Caco-2 (cell line): ENCODE measurements around the gene IDH3B. TPM values are rescaled to one million over a fixed set of nuclear protein-coding genes. Genes with fewer than 3 reads are reported as not detected.

ENCODE experiments used
- BruUV-seq: library from RNA; stranded (reverse); fragments of 400-500 nt; replicated peaks from 2 replicates; lab custom pipeline; 2021; lab: Mats Ljungman, UMichigan
- CTCF ChIA-PET: fragments of 300-600 bp; sonication (Branson Sonifier 250); formaldehyde crosslinking; loops from one replicate; lab custom pipeline; 2022; ENCODE audit warnings: antibody characterized with exemption; lab: Charles Lee
- POLR2A ChIA-PET: fragments of 300-600 bp; sonication (Branson Sonifier 250); formaldehyde crosslinking; loops from one replicate; lab custom pipeline; 2022; ENCODE audit warnings: antibody characterized with exemption; lab: Charles Lee
- DNase-seq, 2 experiments: peaks; one replicate each; pipeline versions ENCODE4 v3.0.0 to v3.0.0-alpha.2; 2020 to 2022
- H3K27me3 ChIP-seq: replicated peaks from 2 replicates; pipeline ENCODE4 v1.6.0; 2011; ENCODE audit warnings: low read length; ENCODE audit not compliant: control insufficient read depth, insufficient read depth
- H3K36me3 ChIP-seq: 2 replicates; pipeline ENCODE4 v1.5.1; 2011; ENCODE audit warnings: low read length; ENCODE audit not compliant: control insufficient read depth, insufficient read depth
- H3K4me1 ChIP-seq: fragments of 250-450 bp; sonication (Bioruptor Pico); 2 replicates; pipeline ENCODE4 v1.5.1; 2020; ENCODE audit warnings: mild to moderate bottlenecking
- H3K4me3 ChIP-seq: 2 replicates; pipeline ENCODE4 v1.5.1; 2011; ENCODE audit warnings: low read depth, mild to moderate bottlenecking, control low read depth, low read length
- H3K9me3 ChIP-seq: fragments of 250-450 bp; sonication (Bioruptor Pico); 2 replicates; pipeline ENCODE4 v1.5.1; 2020; ENCODE audit warnings: mild to moderate bottlenecking, moderate library complexity
- H3K27ac Mint-ChIP-seq: one replicate; pipeline ENCODE4 v1.8.0; 2022; ENCODE audit warnings: mixed read lengths; ENCODE audit not compliant: unreplicated experiment
- H3K27me3 Mint-ChIP-seq: one replicate; pipeline ENCODE4 v1.8.0; 2022; ENCODE audit warnings: mixed read lengths; ENCODE audit not compliant: insufficient read depth, unreplicated experiment
- H3K36me3 Mint-ChIP-seq: one replicate; pipeline ENCODE4 v1.8.0; 2022; ENCODE audit warnings: mild to moderate bottlenecking, mixed read lengths; ENCODE audit not compliant: insufficient read depth, unreplicated experiment
- H3K4me1 Mint-ChIP-seq: one replicate; pipeline ENCODE4 v1.8.0; 2022; ENCODE audit warnings: low read depth, mixed read lengths; ENCODE audit not compliant: unreplicated experiment
- H3K4me3 Mint-ChIP-seq: one replicate; pipeline ENCODE4 v1.8.0; 2022; ENCODE audit warnings: mild to moderate bottlenecking, moderate library complexity, mixed read lengths; ENCODE audit not compliant: unreplicated experiment
- H3K9me3 Mint-ChIP-seq: one replicate; pipeline ENCODE4 v1.8.0; 2022; ENCODE audit warnings: mixed read lengths; ENCODE audit not compliant: unreplicated experiment
- CTCF ChIP-seq, 2 experiments: fragments of 200-600 bp in 1 of 2; IDR thresholded peaks; 1 replicate in 1 of 2; 2 replicates in 1 of 2; pipeline versions ENCODE4 v1.5.1 to v1.8.0; 2011 to 2022; ENCODE audit warnings: antibody characterized with exemption in 1 of 2, control low read depth in 1 of 2, inconsistent platforms in 1 of 2, low read depth in 1 of 2, low read length in 1 of 2, mild to moderate bottlenecking in 1 of 2, moderate library complexity in 1 of 2; ENCODE audit not compliant: insufficient read depth in 1 of 2, severe bottlenecking in 1 of 2, unreplicated experiment in 1 of 2
- intact Hi-C: fragments of 100-400 bp; cut with micrococcal nuclease; formaldehyde crosslinking; loops from one replicate; pipeline ENCODE4 v1.10.0; 2022; ENCODE audit not compliant: unreplicated experiment
- total RNA-seq: library from RNA; stranded (reverse); gene quantifications from 2 replicates; pipeline ENCODE4 v1.2.3, GENCODE V29; 2022

Gene IDH3B
- total RNA-seq, 1 experiment from 2014 or later = 137 TPM

GRCh38 chr20:2703716-2704475 is 39.9 kb upstream of the IDH3B start:
- TF ChIP-seq CTCF (IDR thresholded peaks at IDR 0.05; ENCODE audit: insufficient read depth in 1 of 2, low read depth in 1 of 2, low read length in 1 of 2, severe bottlenecking in 1 of 2, unreplicated experiment in 1 of 2) = no peak
- intact Hi-C loops = no loop called here
- no peaks in the 10 kb centered on the region for H3K36me3 ChIP-seq
- ChIA-PET POLR2A (no interaction called here), CTCF (no interaction called here)
- no TSS peak for BruUV-seq
- no peaks in the 10 kb centered on the region for H3K9me3 Mint-ChIP-seq
- H3K4me3 Mint-ChIP-seq = no peak overlapping the region
- no peaks in the 10 kb centered on the region for H3K9me3 ChIP-seq
- DNase-seq = no peak
- no peaks in the 10 kb centered on the region for H3K27me3 ChIP-seq
- H3K36me3 Mint-ChIP-seq = peaks cover 7% of the 10 kb centered on the region
- no peak overlapping the region for H3K4me3 ChIP-seq
- no peaks in the 10 kb centered on the region for H3K4me1 Mint-ChIP-seq
- H3K27ac Mint-ChIP-seq = no peak overlapping the region
- no peaks in the 10 kb centered on the region for H3K27me3 Mint-ChIP-seq
- no peaks in the 10 kb centered on the region for H3K4me1 ChIP-seq

DNA sequence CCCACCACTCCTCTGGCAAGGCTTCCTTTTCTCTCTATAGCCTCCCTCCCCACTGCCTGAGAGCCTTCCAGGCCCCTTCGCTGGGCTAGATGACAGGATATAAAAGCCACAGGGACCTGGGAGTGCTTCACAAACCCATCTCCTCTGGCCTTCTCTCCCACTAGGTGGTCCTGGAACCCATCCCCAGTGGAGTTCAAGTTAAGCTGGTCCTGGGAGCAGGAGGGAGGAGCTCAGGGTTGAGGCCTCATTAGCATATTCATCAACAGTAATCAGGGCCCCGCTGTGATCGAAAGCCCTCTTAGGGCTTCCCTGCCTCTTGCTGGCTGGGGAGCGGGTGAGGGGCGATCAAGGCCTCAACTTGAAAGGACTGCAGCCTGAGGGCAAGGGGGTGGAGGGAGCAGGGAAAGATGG is 37.7 kb upstream of the IDH3B start:
- H3K36me3 Mint-ChIP-seq = no peaks in the 10 kb centered on the region
- H3K4me1 Mint-ChIP-seq = no peaks in the 10 kb centered on the region
- no peak for DNase-seq
- no TSS peak for BruUV-seq
- Histone ChIP-seq H3K36me3 (no peaks in the 10 kb centered on the region), H3K27me3 (no peaks in the 10 kb centered on the region), H3K4me1 (no peaks in the 10 kb centered on the region), H3K9me3 (no peaks in the 10 kb centered on the region), H3K4me3 (no peak overlapping the region)
- no peak overlapping the region for H3K27ac Mint-ChIP-seq
- intact Hi-C loops = no loop called here
- no peak overlapping the region for H3K4me3 Mint-ChIP-seq
- peaks cover 4% of the 10 kb centered on the region for H3K27me3 Mint-ChIP-seq
- ChIA-PET CTCF (no interaction called here), POLR2A (no interaction called here)
- H3K9me3 Mint-ChIP-seq = no peaks in the 10 kb centered on the region
- TF ChIP-seq CTCF (IDR thresholded peaks at IDR 0.05; ENCODE audit: insufficient read depth in 1 of 2, low read depth in 1 of 2, low read length in 1 of 2, severe bottlenecking in 1 of 2, unreplicated experiment in 1 of 2) = no peak

DNA sequence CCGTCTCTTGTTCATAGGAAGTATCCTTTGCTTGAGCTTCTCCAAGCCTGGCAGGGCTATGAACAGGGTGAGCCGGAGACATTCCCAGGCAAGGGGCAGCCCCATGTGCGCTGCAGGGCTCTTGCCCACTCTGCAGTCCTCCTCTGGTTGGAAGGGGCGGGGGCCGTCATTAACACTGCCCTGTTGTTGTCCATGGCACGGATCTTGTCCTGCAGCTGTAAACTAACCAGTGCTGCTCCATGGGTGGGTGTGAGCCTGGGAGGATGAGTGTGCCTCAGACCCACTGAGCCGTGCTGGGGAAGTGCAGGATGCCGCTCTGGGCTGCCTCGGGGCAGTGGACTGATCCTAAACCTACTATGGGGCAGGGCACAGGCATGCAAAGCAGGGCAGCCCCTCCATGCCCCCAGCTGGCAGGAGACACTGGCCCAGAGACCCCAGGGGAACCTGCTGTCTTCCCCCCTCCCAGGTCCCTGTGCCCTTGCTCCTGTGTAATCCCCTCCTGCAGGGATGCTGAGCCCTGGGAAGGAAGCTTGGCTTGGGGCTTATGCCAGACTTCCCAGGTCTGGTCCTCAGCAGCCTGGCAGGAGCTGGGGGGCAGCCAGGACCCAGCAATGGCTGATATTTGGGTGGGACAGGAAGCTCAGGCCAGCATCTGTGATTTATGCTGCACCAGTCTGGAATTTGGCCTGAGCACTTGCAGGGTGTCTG is 37.1 kb upstream of the IDH3B start:
- Mint-ChIP-seq H3K9me3 (no peaks in the 10 kb centered on the region), H3K4me3 (no peak overlapping the region), H3K27me3 (peaks cover 4% of the 10 kb centered on the region), H3K27ac (no peak overlapping the region), H3K36me3 (no peaks in the 10 kb centered on the region), H3K4me1 (no peaks in the 10 kb centered on the region)
- Histone ChIP-seq H3K27me3 (no peaks in the 10 kb centered on the region), H3K9me3 (no peaks in the 10 kb centered on the region), H3K4me3 (no peak overlapping the region), H3K36me3 (no peaks in the 10 kb centered on the region), H3K4me1 (no peaks in the 10 kb centered on the region)
- intact Hi-C loops = no loop called here
- no TSS peak for BruUV-seq
- POLR2A ChIA-PET = no interaction called here
- DNase-seq = no peak
- TF ChIP-seq CTCF (IDR thresholded peaks at IDR 0.05; ENCODE audit: insufficient read depth in 1 of 2, low read depth in 1 of 2, low read length in 1 of 2, severe bottlenecking in 1 of 2, unreplicated experiment in 1 of 2) = no peak
- CTCF ChIA-PET = no interaction called here
